Smooth muscle cell of the coronary artery (primary cell): ENCODE data around the gene CYP17A1. TPM values are rescaled to one million over a fixed set of nuclear protein-coding genes. Genes with fewer than 3 reads are reported as not detected.

Experiments used
- total RNA-seq: library from RNA; depleted of rRNA; stranded (reverse); fragments of >200 nt; gene quantifications from 2 replicates; pipeline ENCODE4 v1.2.3, GENCODE V29; 2014; ENCODE audit warnings: low replicate concordance

Gene CYP17A1
- not detected in 2 replicates for total RNA-seq

GRCh38 chr10:102837230-102837721 lies at the start of gene CYP17A1:
TSS of gene CYP17A1 (minus strand) at chr10:102837413. CDS start at chr10:102837361, 52 bp downstream.

GRCh38 chr10:102869258-102870198 lies 32.3 kb upstream of the CYP17A1 start, which contains the start of gene AS3MT:
TSS of gene AS3MT (plus strand) at chr10:102869470. CDS start at chr10:102869593, 123 bp downstream.

Other genes starting within 250 kb of the CYP17A1 start
- 38.3 and 93.6 TPM in 2 replicates for gene TRIM8, start 192.9 kb downstream of the CYP17A1 start, total RNA-seq
- gene ARL3, start 123.0 kb downstream of the CYP17A1 start, total RNA-seq: 6.2 and 9.1 TPM in 2 replicates
- 4.1 and 5.6 TPM in 2 replicates for gene SFXN2, start 122.8 kb downstream of the CYP17A1 start, total RNA-seq
- 49.0 and 58.6 TPM in 2 replicates for gene WBP1L, start 93.5 kb downstream of the CYP17A1 start, total RNA-seq
- gene BORCS7, start 16.8 kb upstream of the CYP17A1 start, total RNA-seq: 8.7 and 21.8 TPM in 2 replicates
- gene AS3MT, start 32.1 kb upstream of the CYP17A1 start, total RNA-seq: 5.0 and 5.9 TPM in 2 replicates
- 14.6 and 15.3 TPM in 2 replicates for gene CNNM2, start 80.9 kb upstream of the CYP17A1 start, total RNA-seq